Measurements from ENCODE around the gene GINS3. TPM values are rescaled to one million over a fixed set of nuclear protein-coding genes. Genes with fewer than 3 reads are reported as not detected.

GINS3 gene
- total RNA-seq, 4 donors from 2014 or later = 1.5 to 5.8 (median 3.4) TPM

- no peaks in the 10 kb centered on the region for H3K27me3 ChIP-seq
- H3K4me3 ChIP-seq (replicated peaks in 1 of 3) = no peak overlapping the region
- TF ChIP-seq POLR2A (IDR thresholded peaks at IDR 0.05) = no peak
- no peak for TF ChIP-seq CTCF (IDR thresholded peaks at IDR 0.05)
- DNase-seq = no peak
- no peaks in the 10 kb centered on the region for H3K4me1 ChIP-seq
- H3K9me3 ChIP-seq = no peaks in the 10 kb centered on the region
- intact Hi-C loops (cut with DNase I) = no loop called here
- 53 to 63% methylated on average over 4 of the region's 4 CpGs for WGBS, 2 donors
- H3K36me3 ChIP-seq = no peaks in the 10 kb centered on the region
- no peak overlapping the region for H3K27ac ChIP-seq
Measured at GRCh38 chr16:58418601-58419000, 26.3 kb downstream of the GINS3 start.

- no peaks in the 10 kb centered on the region for H3K4me1 ChIP-seq
- intact Hi-C loops (cut with DNase I) = no loop called here
- 79 to 81% methylated on average over 14 to 15 of the region's 15 CpGs for WGBS, 2 donors
- no peaks in the 10 kb centered on the region for H3K9me3 ChIP-seq
- DNase-seq = no peak
- no peaks in the 10 kb centered on the region for H3K36me3 ChIP-seq
- H3K4me3 ChIP-seq (replicated peaks in 1 of 3) = no peak overlapping the region
- TF ChIP-seq POLR2A (IDR thresholded peaks at IDR 0.05) (no peak), CTCF (IDR thresholded peaks at IDR 0.05) (no peak)
- H3K27ac ChIP-seq = no peak overlapping the region
- H3K27me3 ChIP-seq = no peaks in the 10 kb centered on the region
Measured at GRCh38 chr16:58419241-58419990, 27.1 kb downstream of the GINS3 start.

GRCh38 chr16:58421059-58421458, 28.8 kb downstream of the GINS3 start:
- 65 to 79% methylated on average over 7 of the region's 7 CpGs for WGBS, 2 donors
- no peak overlapping the region for H3K4me3 ChIP-seq (replicated peaks in 1 of 3)
- no peak for DNase-seq
- H3K27me3 ChIP-seq = no peaks in the 10 kb centered on the region
- TF ChIP-seq POLR2A (IDR thresholded peaks at IDR 0.05) (no peak), CTCF (IDR thresholded peaks at IDR 0.05) (no peak)
- no peak overlapping the region for H3K27ac ChIP-seq
- H3K9me3 ChIP-seq = no peaks in the 10 kb centered on the region
- intact Hi-C loops (cut with DNase I) = no loop called here
- no peaks in the 10 kb centered on the region for H3K4me1 ChIP-seq
- H3K36me3 ChIP-seq = no peaks in the 10 kb centered on the region

GRCh38 chr16:58421529-58421928, 29.3 kb downstream of the GINS3 start:
- peak; percentile 23 to 37 for DNase-seq
- Histone ChIP-seq H3K27ac (no peak overlapping the region), H3K27me3 (no peaks in the 10 kb centered on the region), H3K4me1 (no peaks in the 10 kb centered on the region), H3K4me3 (replicated peaks in 1 of 3) (no peak overlapping the region), H3K36me3 (no peaks in the 10 kb centered on the region), H3K9me3 (no peaks in the 10 kb centered on the region)
- TF ChIP-seq CTCF (IDR thresholded peaks at IDR 0.05) (no peak), POLR2A (IDR thresholded peaks at IDR 0.05) (no peak)
- intact Hi-C loops (cut with DNase I) = no loop called here
- 30 to 41% methylated on average over 5 of the region's 5 CpGs for WGBS, 2 donors

GRCh38 chr16:58422809-58423208, 30.5 kb downstream of the GINS3 start:
- no peak overlapping the region for H3K4me3 ChIP-seq (replicated peaks in 1 of 3)
- no peaks in the 10 kb centered on the region for H3K4me1 ChIP-seq
- TF ChIP-seq POLR2A (IDR thresholded peaks at IDR 0.05) (no peak), CTCF (IDR thresholded peaks at IDR 0.05) (no peak)
- no peaks in the 10 kb centered on the region for H3K36me3 ChIP-seq
- no peaks in the 10 kb centered on the region for H3K27me3 ChIP-seq
- 79 to 88% methylated on average over 4 of the region's 4 CpGs for WGBS, 2 donors
- H3K27ac ChIP-seq = no peak overlapping the region
- intact Hi-C loops (cut with DNase I) = no loop called here
- no peaks in the 10 kb centered on the region for H3K9me3 ChIP-seq
- no peak for DNase-seq
